GM23338 (cell line): ENCODE results near the gene RGS7. TPM values are rescaled to one million over a fixed set of nuclear protein-coding genes. Genes with fewer than 3 reads are reported as not detected.
"Not testable (repeated sequence)": the region's sequence is repeated elsewhere in the genome, so short reads cannot be mapped to it uniquely, and the experiment has no call there.

Experiments used
- ATAC-seq: fragments of 200-7000 bp; cut with Tn5 transposase; 3 replicates; pipeline ENCODE4 v1.9.1; 2020
- DNase-seq: peaks from one replicate; pipeline ENCODE4 v3.0.0-alpha.2; 2015; ENCODE audit warnings: low spot score
- H2AFZ ChIP-seq: fragments of 200-600 bp; sonication (generic); 2 replicates; pipeline ENCODE4 v1.8.0; 2016; ENCODE audit warnings: antibody characterized with exemption, mild to moderate bottlenecking, moderate library complexity
- H3F3A ChIP-seq: fragments of 200-600 bp; sonication (generic); replicated peaks from 2 replicates; pipeline ENCODE4 v1.8.0; 2017; ENCODE audit warnings: antibody characterized with exemption, mixed run types, low read depth
- H3K27ac ChIP-seq: fragments of 200-600 bp; sonication (generic); 2 replicates; pipeline ENCODE4 v1.6.1; 2016; ENCODE audit warnings: low read depth
- H3K27me3 ChIP-seq: fragments of 200-600 bp; sonication (generic); 2 replicates; pipeline ENCODE4 v1.8.0; 2016; ENCODE audit warnings: mild to moderate bottlenecking, mixed run types, moderate library complexity; ENCODE audit not compliant: insufficient read depth
- H3K36me3 ChIP-seq: fragments of 200-600 bp; sonication (generic); 2 replicates; pipeline ENCODE4 v1.8.0; 2016; ENCODE audit warnings: mild to moderate bottlenecking; ENCODE audit not compliant: insufficient read depth
- H3K4me1 ChIP-seq: fragments of 200-600 bp; sonication (generic); 2 replicates; pipeline ENCODE4 v1.8.0; 2016; ENCODE audit warnings: mild to moderate bottlenecking, moderate library complexity; ENCODE audit not compliant: insufficient read depth
- H3K4me2 ChIP-seq: fragments of 200-600 bp; sonication (generic); 2 replicates; pipeline ENCODE4 v1.7.1; 2017; ENCODE audit warnings: mixed run types
- H3K4me3 ChIP-seq: fragments of 200-600 bp; sonication (generic); 2 replicates; pipeline ENCODE4 v1.6.1; 2016; ENCODE audit warnings: mixed run types
- H3K79me2 ChIP-seq: fragments of 200-600 bp; sonication (generic); replicated peaks from 2 replicates; pipeline ENCODE4 v1.8.0; 2017; ENCODE audit warnings: mild to moderate bottlenecking; ENCODE audit not compliant: insufficient read depth
- H3K9me2 ChIP-seq: fragments of 200-600 bp; sonication (generic); 2 replicates; pipeline ENCODE4 v1.8.0; 2017; ENCODE audit not compliant: insufficient read depth
- H4K20me1 ChIP-seq: fragments of 200-600 bp; sonication (generic); replicated peaks from 2 replicates; pipeline ENCODE4 v1.8.0; 2017; ENCODE audit warnings: mild to moderate bottlenecking; ENCODE audit not compliant: insufficient read depth
- H3K27ac Mint-ChIP-seq: 2 replicates; pipeline ENCODE4 v1.8.0; 2020; ENCODE audit warnings: inconsistent platforms, mild to moderate bottlenecking, moderate library complexity, mixed read lengths
- H3K27me3 Mint-ChIP-seq: 3 replicates; pipeline ENCODE4 v1.8.0; 2022; ENCODE audit warnings: low read depth, mild to moderate bottlenecking, moderate library complexity, mixed read lengths, inconsistent platforms; ENCODE audit not compliant: insufficient read depth, poor library complexity
- H3K36me3 Mint-ChIP-seq: 3 replicates; pipeline ENCODE4 v1.8.0; 2021; ENCODE audit warnings: low read depth, mild to moderate bottlenecking, inconsistent platforms, moderate library complexity, mixed read lengths
- H3K4me1 Mint-ChIP-seq: 3 replicates; pipeline ENCODE4 v1.8.0; 2020; ENCODE audit warnings: mild to moderate bottlenecking, inconsistent platforms, mixed read lengths
- H3K4me3 Mint-ChIP-seq: 3 replicates; pipeline ENCODE4 v1.8.0; 2021; ENCODE audit warnings: moderate library complexity, mild to moderate bottlenecking, inconsistent platforms, mixed read lengths
- H3K9me3 Mint-ChIP-seq: 3 replicates; pipeline ENCODE4 v1.8.0; 2020; ENCODE audit warnings: moderate library complexity, mild to moderate bottlenecking, inconsistent platforms, mixed read lengths
- CREB1 ChIP-seq: fragments of 250-450 bp; sonication (Bioruptor Pico); IDR thresholded peaks from 2 replicates; pipeline ENCODE4 v1.5.0; 2020; ENCODE audit warnings: low read depth, mild to moderate bottlenecking, moderate library complexity
- CTCF ChIP-seq, 2 experiments: fragments of 200-600 bp in 1 of 2; sonication (generic) in 1 of 2; conservative IDR thresholded peaks; 2 replicates each; pipeline versions ENCODE4 v1.5.1 to v1.6.1; 2016 to 2017; ENCODE audit warnings: antibody characterized with exemption in 2 of 2, low read depth in 2 of 2, mild to moderate bottlenecking in 2 of 2, moderate library complexity in 1 of 2
- ETS1 ChIP-seq: IDR thresholded peaks from 2 replicates; pipeline ENCODE4 v1.6.1; 2016; ENCODE audit warnings: antibody characterized with exemption
- EZH2 ChIP-seq: fragments of 200-600 bp; sonication (generic); IDR thresholded peaks from one replicate; pipeline ENCODE4 v1.8.0; 2017; ENCODE audit warnings: antibody characterized with exemption, mild to moderate bottlenecking, low read depth; ENCODE audit not compliant: unreplicated experiment
- JUNB ChIP-seq: IDR thresholded peaks from one replicate; pipeline ENCODE4 v1.6.1; 2016; ENCODE audit warnings: antibody characterized with exemption; ENCODE audit not compliant: unreplicated experiment
- NANOG ChIP-seq: IDR thresholded peaks from 2 replicates; pipeline ENCODE4 v1.6.1; 2016; ENCODE audit warnings: antibody characterized with exemption, borderline replicate concordance
- REST ChIP-seq: IDR thresholded peaks from one replicate; pipeline ENCODE4 v1.6.1; 2018; ENCODE audit warnings: antibody characterized with exemption; ENCODE audit not compliant: unreplicated experiment
- STAT1 ChIP-seq: IDR thresholded peaks from one replicate; pipeline ENCODE4 v1.6.1; 2016; ENCODE audit warnings: antibody characterized with exemption; ENCODE audit not compliant: unreplicated experiment
- ZNF331 ChIP-seq: fragments of 250-450 bp; sonication (Bioruptor Pico); IDR thresholded peaks from 2 replicates; pipeline ENCODE4 v1.5.0; 2020; ENCODE audit warnings: low read depth, mild to moderate bottlenecking, moderate library complexity
- polyA plus RNA-seq: library from polyadenylated mRNA; unstranded; fragments of >200 nt; fragmentation: Nextera tagmentation; extraction: Ambion mirVana; gene quantifications from 2 replicates; pipeline ENCODE4 v1.2.1, GENCODE V29; 2016
- total RNA-seq: library from RNA; depleted of rRNA; stranded (reverse); fragments of >200 nt; shearing (Covaris generic); gene quantifications from 2 replicates; pipeline ENCODE4 v1.2.3, GENCODE V29; 2014

The RGS7 gene
- total and polyA plus RNA-seq, 2 experiments from 2014 or later = 2.0 to 2.2 TPM

- Histone ChIP-seq H3K27me3 (no peaks in the 10 kb centered on the region), H3K4me3 (no peak overlapping the region), H3K4me2 (no peak overlapping the region), H2AFZ (no peak overlapping the region), H3K36me3 (no peaks in the 10 kb centered on the region), H3F3A (no peaks in the 10 kb centered on the region), H3K27ac (no peak overlapping the region), H3K4me1 (no peaks in the 10 kb centered on the region), H3K79me2 (no peaks in the 10 kb centered on the region), H3K9me2 (no peaks in the 10 kb centered on the region), H4K20me1 (no peaks in the 10 kb centered on the region)
- Mint-ChIP-seq H3K27ac (no peak overlapping the region), H3K9me3 (no peaks in the 10 kb centered on the region), H3K27me3 (peaks cover 5% of the 10 kb centered on the region), H3K4me3 (no peak overlapping the region), H3K36me3 (no peaks in the 10 kb centered on the region), H3K4me1 (peaks cover 20% of the 10 kb centered on the region)
- no peak for DNase-seq
- no peak for ATAC-seq
- TF ChIP-seq CREB1 = no peak
- no peak for TF ChIP-seq REST
- no peak for TF ChIP-seq STAT1
- TF ChIP-seq JUNB = no peak
- no peak for TF ChIP-seq ETS1
- TF ChIP-seq EZH2 = no peak
- no peak for TF ChIP-seq NANOG
Observed at GRCh38 chr1:241095847-241096246, 261.2 kb downstream of the RGS7 start.

- H3K4me3 ChIP-seq = no peak overlapping the region
- Mint-ChIP-seq H3K4me3 (no peak overlapping the region), H3K4me1 (peaks cover 7% of the 10 kb centered on the region), H3K27me3 (no peaks in the 10 kb centered on the region), H3K9me3 (no peaks in the 10 kb centered on the region), H3K27ac (no peak overlapping the region), H3K36me3 (no peaks in the 10 kb centered on the region)
- H3K4me2 ChIP-seq = no peak overlapping the region
- no peaks in the 10 kb centered on the region for H3K27me3 ChIP-seq
- H3K79me2 ChIP-seq = no peaks in the 10 kb centered on the region
- H3K9me2 ChIP-seq = no peaks in the 10 kb centered on the region
- TF ChIP-seq ZNF331 (CRISPR knock-in tag) = no peak
- no peak for TF ChIP-seq STAT1
- no peak for TF ChIP-seq ETS1
- TF ChIP-seq CTCF (conservative IDR thresholded peaks at IDR 0.05; ENCODE audit: low read depth in 2 of 2) = no peak
- TF ChIP-seq JUNB = no peak
- no peak overlapping the region for H2AFZ ChIP-seq
- H3K36me3 ChIP-seq = no peaks in the 10 kb centered on the region
- no peaks in the 10 kb centered on the region for H4K20me1 ChIP-seq
- no peaks in the 10 kb centered on the region for H3F3A ChIP-seq
- no peak for DNase-seq
- ATAC-seq = no peak
- H3K27ac ChIP-seq = no peak overlapping the region
- H3K4me1 ChIP-seq = no peaks in the 10 kb centered on the region
Observed at GRCh38 chr1:241090798-241091197, 266.2 kb downstream of the RGS7 start.

GRCh38 chr1:241089066-241089465 lies 267.9 kb downstream of the RGS7 start:
- H3K9me3 Mint-ChIP-seq, H3K27ac Mint-ChIP-seq, H2AFZ ChIP-seq, H4K20me1 ChIP-seq, H3K4me2 ChIP-seq, H3K9me2 ChIP-seq, H3K27me3 Mint-ChIP-seq, DNase-seq, H3K27ac ChIP-seq, H3K36me3 Mint-ChIP-seq, H3K4me1 Mint-ChIP-seq, H3F3A ChIP-seq, H3K79me2 ChIP-seq, H3K27me3 ChIP-seq, H3K36me3 ChIP-seq, H3K4me3 ChIP-seq, ATAC-seq, H3K4me3 Mint-ChIP-seq, H3K4me1 ChIP-seq: not testable (repeated sequence)
